Activated CD4-positive, alpha-beta T cell treated with anti-CD3 and anti-CD28 coated beads for 48 hours (primary cell): Measurements from ENCODE around the gene DPRX.
"Not testable (repeated sequence)": the region's sequence is repeated elsewhere in the genome, so short reads cannot be mapped to it uniquely, and the experiment has no call there.

Experiments used
- DNase-seq: peaks from one replicate; pipeline ENCODE4 v3.0.0-alpha.2; 2020

The DPRX gene

GRCh38 chr19:53647350-53647749, 15.6 kb downstream of the DPRX start:
- no peak for DNase-seq

- DNase-seq = no peak
Observed at GRCh38 chr19:53647792-53648191, 16.0 kb downstream of the DPRX start.

GRCh38 chr19:53649746-53650593, 18.2 kb downstream of the DPRX start:
- no peak for DNase-seq

- DNase-seq = no peak
Observed at GRCh38 chr19:53652476-53652875, 20.7 kb downstream of the DPRX start.

DNA sequence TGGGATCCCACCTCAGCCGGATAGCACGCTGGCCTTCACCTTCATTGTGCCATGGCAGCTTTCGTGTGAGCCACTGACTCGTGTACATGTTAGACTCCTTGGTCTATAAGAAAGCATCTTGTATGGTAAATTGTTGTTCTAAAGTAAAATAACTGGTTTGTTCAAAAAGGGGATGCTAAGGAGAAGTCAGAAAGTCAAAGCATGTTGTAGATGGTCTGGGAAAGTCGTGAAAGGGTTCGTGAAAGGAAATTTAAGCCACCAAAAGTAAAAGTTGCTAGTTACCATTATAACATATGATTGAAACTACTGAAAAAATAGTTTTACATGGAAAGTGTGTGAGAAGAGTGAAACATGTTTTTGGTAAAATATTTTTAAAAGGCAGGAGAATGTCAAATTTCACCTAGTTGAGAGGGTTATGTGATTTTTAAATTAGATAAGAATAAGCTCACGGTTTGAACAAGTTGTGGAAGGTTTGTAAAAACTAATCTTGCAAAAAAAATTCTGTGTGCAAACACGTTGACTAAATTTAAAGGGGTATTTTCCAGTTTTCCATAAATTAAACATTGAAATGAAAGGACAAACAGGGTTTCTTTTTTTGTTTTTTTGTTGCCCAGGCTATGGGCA, 23.4 kb downstream of the DPRX start:
- no peak for DNase-seq

- DNase-seq = no peak
Observed at GRCh38 chr19:53657330-53657729, 25.5 kb downstream of the DPRX start.

- DNase-seq = no peak
Observed at GRCh38 chr19:53657778-53658177, 26.0 kb downstream of the DPRX start.

- DNase-seq = no peak
Observed at GRCh38 chr19:53659292-53659691, 27.5 kb downstream of the DPRX start.

DNA sequence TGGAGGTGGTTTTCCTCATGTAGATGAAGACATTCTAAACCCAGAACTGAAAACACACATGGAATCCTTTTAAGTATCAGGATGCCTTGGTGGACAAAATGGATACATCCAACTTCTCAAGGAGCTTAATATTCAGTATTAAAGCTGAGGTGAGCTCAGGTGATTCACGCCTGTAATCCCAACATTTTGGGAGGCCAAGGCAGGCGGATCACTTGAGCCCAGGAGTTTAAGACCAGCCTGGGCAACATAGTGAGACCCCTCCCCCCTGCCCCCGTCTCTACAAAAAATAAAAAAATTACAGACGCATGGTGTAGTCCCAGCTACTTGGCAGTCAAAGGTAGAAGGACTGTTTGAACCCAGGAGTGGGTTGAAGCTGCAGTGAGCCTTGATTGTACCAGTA, 28.8 kb downstream of the DPRX start:
- no peak for DNase-seq

- no peak for DNase-seq
Observed at GRCh38 chr19:53662209-53662608, 30.4 kb downstream of the DPRX start.

GRCh38 chr19:53664152-53664551, 32.4 kb downstream of the DPRX start:
- DNase-seq = no peak

DNA sequence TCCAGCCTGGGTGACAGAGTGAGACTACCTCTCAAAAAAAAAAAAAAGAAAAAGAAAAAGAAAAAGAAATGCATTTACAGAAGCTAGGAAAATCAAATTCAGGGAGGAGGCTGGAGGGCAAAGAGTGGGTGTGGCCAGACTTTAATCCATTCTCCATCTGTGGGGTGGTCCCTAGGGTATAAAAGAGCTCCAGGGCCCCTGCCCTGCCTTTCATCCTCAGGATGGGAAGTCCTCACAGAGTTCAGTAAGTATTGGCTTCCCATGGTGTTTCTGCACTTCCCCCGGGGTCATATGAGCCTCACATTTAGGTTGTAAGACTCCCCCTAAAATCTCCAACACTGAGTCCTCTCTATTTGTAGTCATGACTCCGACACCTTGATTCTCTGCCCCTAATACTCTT, 33.0 kb downstream of the DPRX start:
- no peak for DNase-seq

GRCh38 chr19:53666331-53666730, 34.5 kb downstream of the DPRX start:
- not testable (repeated sequence) for DNase-seq

GRCh38 chr19:53668804-53669203, 37.0 kb downstream of the DPRX start:
- DNase-seq = not testable (repeated sequence)

- DNase-seq = no peak
Observed at GRCh38 chr19:53670345-53670744, 38.5 kb downstream of the DPRX start.

DNA sequence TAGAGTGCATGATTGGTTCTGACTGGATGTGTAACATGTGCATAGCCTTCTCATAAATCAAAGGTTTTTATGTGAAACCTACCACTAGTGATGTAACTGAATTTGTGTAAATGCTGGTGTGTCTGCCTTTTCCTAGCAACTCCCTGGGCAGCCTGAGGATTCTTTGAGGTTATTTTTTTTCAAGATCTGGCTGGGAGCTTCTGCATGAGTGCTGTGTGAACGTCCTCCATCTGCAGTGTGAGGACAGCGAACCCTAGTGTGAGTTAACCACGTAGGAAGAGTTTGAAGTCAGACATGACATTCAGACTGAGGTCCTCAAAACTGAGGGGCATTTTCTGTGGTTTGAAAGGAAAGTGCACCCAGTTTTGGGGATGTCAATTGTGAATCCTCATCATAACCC, 39.9 kb downstream of the DPRX start:
- DNase-seq = no peak
